A549 (cell line): ENCODE measurements around the gene HINT2. TPM values are rescaled to one million over a fixed set of nuclear protein-coding genes. Genes with fewer than 3 reads are reported as not detected.

ENCODE experiments used
- ATAC-seq, 2 experiments: fragments of 200-7000 bp in 1 of 2; fragments of >200 bp in 1 of 2; cut with Nextera tagmentation in 1 of 2; cut with Tn5 transposase in 1 of 2; 3 replicates each; pipeline versions ENCODE4 v1.8.0 to v1.9.1; 2018 to 2020; ENCODE audit warnings: mild to moderate bottlenecking in 1 of 2, moderate library complexity in 1 of 2
- CTCF ChIA-PET: fragments of 300-600 bp; sonication (Branson Sonifier 250); formaldehyde crosslinking; extraction: SDS; loops from one replicate; lab custom pipeline; 2021; ENCODE audit warnings: antibody characterized with exemption, inconsistent platforms; lab: Yijun Ruan, JAX
- POLR2A ChIA-PET: fragments of 350-600 bp; formaldehyde crosslinking; extraction: SDS; loops from one replicate; lab custom pipeline; 2021; ENCODE audit warnings: antibody characterized with exemption, inconsistent platforms; lab: Yijun Ruan, JAX
- DNase-seq, 2 experiments: peaks; one replicate each; pipeline versions ENCODE4 v3.0.0 to v3.0.0-alpha.2; 2011 to 2016; ENCODE audit warnings: low read depth in 1 of 2, low spot score in 1 of 2
- FAIRE-seq: peaks from 2 replicates; lab custom pipeline; 2011; peaks lifted over from hg19 to GRCh38; lab: Jason Lieb, UNC
- H3K27ac ChIP-seq, 2 experiments: fragments of >200 bp; sonication (Bioruptor Twin); formaldehyde crosslinking; 3 replicates each; pipeline ENCODE4 v1.5.1; 2016 to 2017
- H3K4me1 ChIP-seq: fragments of >200 bp; sonication (Bioruptor Twin); formaldehyde crosslinking; 3 replicates; pipeline ENCODE4 v1.6.1; 2016
- H3K4me2 ChIP-seq: fragments of >200 bp; sonication (Bioruptor Twin); formaldehyde crosslinking; 3 replicates; pipeline ENCODE4 v1.6.1; 2016
- H3K4me3 ChIP-seq: fragments of >200 bp; sonication (Bioruptor Twin); formaldehyde crosslinking; 3 replicates; pipeline ENCODE4 v1.5.1; 2016
- H3K9me3 ChIP-seq: fragments of >200 bp; sonication (Bioruptor Twin); formaldehyde crosslinking; 3 replicates; pipeline ENCODE4 v1.6.1; 2016
- ATOH8 ChIP-seq: fragments of 250-450 bp; sonication (Bioruptor Pico); IDR thresholded peaks from 2 replicates; pipeline ENCODE4 v1.5.0; 2020; ENCODE audit warnings: low read depth, mild to moderate bottlenecking, moderate library complexity
- BHLHE40 ChIP-seq: IDR thresholded peaks from 2 replicates; pipeline ENCODE4 v1.6.1; 2012; ENCODE audit warnings: low read depth, low read length, inconsistent platforms
- CEBPB ChIP-seq, 2 experiments: fragments of >200 bp in 1 of 2; sonication (Bioruptor Twin) in 1 of 2; formaldehyde crosslinking in 1 of 2; IDR thresholded peaks; 2 replicates each; pipeline ENCODE4 v1.6.1; 2012 to 2016
- CTCF ChIP-seq: fragments of >200 bp; sonication (Bioruptor Twin); formaldehyde crosslinking; IDR thresholded peaks from 3 replicates; pipeline ENCODE4 v1.5.1; 2016
- HES2 ChIP-seq: fragments of >200 bp; sonication (Bioruptor Twin); formaldehyde crosslinking; IDR thresholded peaks from 2 replicates; pipeline ENCODE4 v1.6.1; 2016
- HMGXB4 ChIP-seq: fragments of 250-450 bp; sonication (Bioruptor Pico); IDR thresholded peaks from 2 replicates; pipeline ENCODE4 v1.5.0; 2021; ENCODE audit warnings: mild to moderate bottlenecking, moderate library complexity, borderline replicate concordance
- HOXB5 ChIP-seq: fragments of 250-450 bp; sonication (Bioruptor Pico); IDR thresholded peaks from 2 replicates; pipeline ENCODE4 v1.5.0; 2020; ENCODE audit warnings: mild to moderate bottlenecking, moderate library complexity
- MAX ChIP-seq: IDR thresholded peaks from 2 replicates; pipeline ENCODE4 v1.6.1; 2012
- NPAS2 ChIP-seq: fragments of 250-450 bp; sonication (Bioruptor Pico); IDR thresholded peaks from 2 replicates; pipeline ENCODE4 v1.8.0; 2022; ENCODE audit warnings: mild to moderate bottlenecking, moderate library complexity, borderline replicate concordance
- PBX3 ChIP-seq: IDR thresholded peaks from 2 replicates; pipeline ENCODE4 v1.6.1; 2012
- PHF8 ChIP-seq: fragments of 200-600 bp; sonication (generic); IDR thresholded peaks from 2 replicates; pipeline ENCODE4 v1.6.1; 2016; ENCODE audit warnings: low read depth, mild to moderate bottlenecking, antibody characterized with exemption, moderate library complexity, borderline replicate concordance
- RAD21 ChIP-seq, 2 experiments: fragments of >200 bp in 1 of 2; sonication (Bioruptor Twin) in 1 of 2; formaldehyde crosslinking in 1 of 2; IDR thresholded peaks in 1 of 2; conservative IDR thresholded peaks in 1 of 2; 2 replicates in 1 of 2; 3 replicates in 1 of 2; pipeline ENCODE4 v1.6.1; 2012 to 2018; ENCODE audit warnings: inconsistent platforms in 1 of 2
- SMC3 ChIP-seq: fragments of >200 bp; sonication (Bioruptor Twin); formaldehyde crosslinking; IDR thresholded peaks from 3 replicates; pipeline ENCODE4 v1.6.1; 2018; ENCODE audit warnings: inconsistent platforms
- TFCP2L1 ChIP-seq: fragments of 250-450 bp; sonication (Bioruptor Pico); IDR thresholded peaks from 2 replicates; pipeline ENCODE4 v1.5.0; 2021; ENCODE audit warnings: mild to moderate bottlenecking
- ZC3H11A ChIP-seq: fragments of 450-650 bp; IDR thresholded peaks from 2 replicates; pipeline ENCODE4 v1.6.1; 2014; ENCODE audit warnings: antibody characterized with exemption, mild to moderate bottlenecking
- ZSCAN20 ChIP-seq: fragments of 250-450 bp; sonication (Bioruptor Pico); IDR thresholded peaks from 2 replicates; pipeline ENCODE4 v1.8.0; 2022; ENCODE audit warnings: mild to moderate bottlenecking, moderate library complexity
- WGBS: methylation state at CpG from one replicate; pipeline ENCODE4 v1.1.6; 2017; ENCODE audit errors: missing lambda C conversion rate; 5-methylcytosine and 5-hydroxymethylcytosine counted together
- polyA plus RNA-seq, 4 experiments: library from polyadenylated mRNA; depleted of rRNA in 3 of 4; stranded (reverse); fragments of >200 nt; fragmentation: RNase III in 1 of 4; extraction: RNeasy Plus Mini Kit Qiagen cat#74134 plus additional on column Dnase treatment in 1 of 4; gene quantifications; 2 replicates in 3 of 4; 3 replicates in 1 of 4; pipeline ENCODE4 v1.2.3, GENCODE V29; 2011 to 2017

The HINT2 gene
- polyA plus RNA-seq, 2 of the 4 experiments (the other 2 are of a cell fraction): 46.9 to 69.2 TPM

GRCh38 chr9:35842795-35843194 is 28.0 kb upstream of the HINT2 start:
- ChIA-PET POLR2A (no interaction called here), CTCF (interaction anchor here (1.0 to 9.2 kb wide), 7 partner anchors 16 to 112 kb away, joined by 3 to 59 read pairs (median 4); partner anchors contain the start of genes FAM221B, OR13J1 and TMEM8B)
- no peak for FAIRE-seq

More at GRCh38 chr9:35842795-35843194, 28.0 kb upstream of the HINT2 start:
- Histone ChIP-seq H3K4me1 (peaks cover 13% of the 10 kb centered on the region), H3K4me2 (no peak overlapping the region), H3K4me3 (no peak overlapping the region), H3K9me3 (no peaks in the 10 kb centered on the region), H3K27ac (no peak overlapping the region)
- WGBS: 72% methylated on average over 3 of the region's 3 CpGs
- ATAC-seq (no peak), DNase-seq (no peak)
- no peak for TF ChIP-seq HES2
- TF ChIP-seq NPAS2 (CRISPR knock-in tag): no peak
- TF ChIP-seq HOXB5 (CRISPR knock-in tag): no peak
- TF ChIP-seq HMGXB4: no peak
- TF ChIP-seq ATOH8 (CRISPR knock-in tag): no peak
- TF ChIP-seq ZC3H11A: no peak
- no peak for TF ChIP-seq SMC3
- no peak for TF ChIP-seq CEBPB (IDR thresholded peaks at IDR 0.05)
- TF ChIP-seq ZSCAN20 (CRISPR knock-in tag): no peak
- no peak for TF ChIP-seq TFCP2L1 (CRISPR knock-in tag)
- TF ChIP-seq PHF8: no peak
- no peak for TF ChIP-seq CTCF
- no peak for TF ChIP-seq BHLHE40
- no peak for TF ChIP-seq RAD21 (conservative IDR thresholded peaks at IDR 0.05 in 1 of 2, IDR thresholded peaks at IDR 0.05 in 1 of 2)
- TF ChIP-seq PBX3: no peak
- TF ChIP-seq MAX: no peak
